Hepatocyte (in vitro differentiated cells): ENCODE results near the gene IL1RAPL1.

ENCODE experiments used
- EZH2 ChIP-seq: fragments of 200-600 bp; sonication (generic); IDR thresholded peaks from 2 replicates; pipeline ENCODE4 v1.6.1; 2016; ENCODE audit warnings: antibody characterized with exemption, mild to moderate bottlenecking, borderline replicate concordance
- EZH2phosphoT487 ChIP-seq: fragments of 200-600 bp; sonication (generic); IDR thresholded peaks from one replicate; pipeline ENCODE4 v1.6.1; 2018; ENCODE audit warnings: antibody characterized with exemption, mild to moderate bottlenecking, low read depth, moderate library complexity; ENCODE audit not compliant: unreplicated experiment, severe bottlenecking
- TF ChIP-seq, protein P1 (sequence below): fragments of 200-600 bp; sonication (generic); IDR thresholded peaks from 2 replicates; pipeline ENCODE4 v1.5.1; 2016; ENCODE audit warnings: antibody characterized with exemption, mild to moderate bottlenecking; ENCODE audit not compliant: poor library complexity

DNA sequence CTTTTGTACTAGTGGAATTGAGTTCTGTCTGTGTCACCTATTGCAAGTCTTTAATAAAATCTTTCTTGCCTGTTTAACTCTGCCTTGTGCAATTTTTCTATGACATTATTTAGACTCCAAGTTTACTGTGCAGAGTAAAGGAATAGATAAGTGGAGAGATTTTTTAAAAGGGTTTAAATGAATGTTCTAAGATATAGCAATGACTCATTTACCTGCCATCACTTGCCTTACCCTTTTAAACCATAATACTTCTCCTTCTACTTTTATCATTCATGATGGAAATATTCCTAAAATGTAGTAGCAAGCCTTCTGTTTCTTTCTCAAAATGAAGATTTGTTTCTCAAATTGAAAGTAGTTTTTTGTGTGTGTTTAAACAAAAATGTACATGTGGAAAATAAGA, 845.3 kb downstream of the IL1RAPL1 start:
- TF ChIP-seq, protein P1, sequence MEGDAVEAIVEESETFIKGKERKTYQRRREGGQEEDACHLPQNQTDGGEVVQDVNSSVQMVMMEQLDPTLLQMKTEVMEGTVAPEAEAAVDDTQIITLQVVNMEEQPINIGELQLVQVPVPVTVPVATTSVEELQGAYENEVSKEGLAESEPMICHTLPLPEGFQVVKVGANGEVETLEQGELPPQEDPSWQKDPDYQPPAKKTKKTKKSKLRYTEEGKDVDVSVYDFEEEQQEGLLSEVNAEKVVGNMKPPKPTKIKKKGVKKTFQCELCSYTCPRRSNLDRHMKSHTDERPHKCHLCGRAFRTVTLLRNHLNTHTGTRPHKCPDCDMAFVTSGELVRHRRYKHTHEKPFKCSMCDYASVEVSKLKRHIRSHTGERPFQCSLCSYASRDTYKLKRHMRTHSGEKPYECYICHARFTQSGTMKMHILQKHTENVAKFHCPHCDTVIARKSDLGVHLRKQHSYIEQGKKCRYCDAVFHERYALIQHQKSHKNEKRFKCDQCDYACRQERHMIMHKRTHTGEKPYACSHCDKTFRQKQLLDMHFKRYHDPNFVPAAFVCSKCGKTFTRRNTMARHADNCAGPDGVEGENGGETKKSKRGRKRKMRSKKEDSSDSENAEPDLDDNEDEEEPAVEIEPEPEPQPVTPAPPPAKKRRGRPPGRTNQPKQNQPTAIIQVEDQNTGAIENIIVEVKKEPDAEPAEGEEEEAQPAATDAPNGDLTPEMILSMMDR, result no peak
- TF ChIP-seq EZH2phosphoT487 (no peak), EZH2 (no peak)
